ENCODE results near the gene TMEM174. TPM values are rescaled to one million over a fixed set of nuclear protein-coding genes. Genes with fewer than 3 reads are reported as not detected.
"Not testable (repeated sequence)": the region's sequence is repeated elsewhere in the genome, so short reads cannot be mapped to it uniquely, and the experiment has no call there.

The TMEM174 gene
- total RNA-seq, 1 donor from 2014 or later: not detected

- intact Hi-C loops (cut with micrococcal nuclease): no loop called here
Measured at GRCh38 chr5:73193592-73193991, 20.6 kb downstream of the TMEM174 start.

GRCh38 chr5:73196201-73196600 lies 23.2 kb downstream of the TMEM174 start:
- intact Hi-C loops (cut with micrococcal nuclease): no loop called here

- intact Hi-C loops (cut with micrococcal nuclease): no loop called here
Measured at GRCh38 chr5:73197637-73198257, 24.8 kb downstream of the TMEM174 start.

GRCh38 chr5:73198833-73199592 lies 26.0 kb downstream of the TMEM174 start:
- intact Hi-C loops (cut with micrococcal nuclease): no loop called here

GRCh38 chr5:73199671-73200070 lies 26.7 kb downstream of the TMEM174 start:
- intact Hi-C loops (cut with micrococcal nuclease): no loop called here

- intact Hi-C loops (cut with micrococcal nuclease): loop anchor here (1.0 to 2.0 kb wide), 2 partner anchors 119 to 247 kb away; no protein-coding TSS in a partner anchor
Measured at GRCh38 chr5:73201547-73202513, 28.8 kb downstream of the TMEM174 start.

GRCh38 chr5:73204332-73204731 lies 31.3 kb downstream of the TMEM174 start:
- intact Hi-C loops (cut with micrococcal nuclease): no loop called here

GRCh38 chr5:73204733-73205132 lies 31.7 kb downstream of the TMEM174 start:
- intact Hi-C loops (cut with micrococcal nuclease): no loop called here

GRCh38 chr5:73205305-73205704 lies 32.3 kb downstream of the TMEM174 start:
- intact Hi-C loops (cut with micrococcal nuclease): no loop called here

- intact Hi-C loops (cut with micrococcal nuclease): not testable (repeated sequence)
Measured at GRCh38 chr5:73207239-73207638, 34.2 kb downstream of the TMEM174 start.

- intact Hi-C loops (cut with micrococcal nuclease): not testable (repeated sequence)
Measured at GRCh38 chr5:73209075-73209474, 36.1 kb downstream of the TMEM174 start.

GRCh38 chr5:73212693-73213092 lies 39.7 kb downstream of the TMEM174 start:
- intact Hi-C loops (cut with micrococcal nuclease): not testable (repeated sequence)

- intact Hi-C loops (cut with micrococcal nuclease): no loop called here
Measured at GRCh38 chr5:73213566-73213998, 40.6 kb downstream of the TMEM174 start.

- intact Hi-C loops (cut with micrococcal nuclease): no loop called here
Measured at GRCh38 chr5:73214306-73214705, 41.3 kb downstream of the TMEM174 start.

GRCh38 chr5:73214996-73215395 lies 42.0 kb downstream of the TMEM174 start:
- intact Hi-C loops (cut with micrococcal nuclease): loop anchor here (5.0 kb wide), 1 partner anchor 82 kb away; no protein-coding TSS in a partner anchor

GRCh38 chr5:73215531-73215890 lies 42.5 kb downstream of the TMEM174 start:
- intact Hi-C loops (cut with micrococcal nuclease): loop anchor here (5.0 kb wide), 1 partner anchor 82 kb away; no protein-coding TSS in a partner anchor

GRCh38 chr5:73215891-73216610 lies 43.1 kb downstream of the TMEM174 start:
- intact Hi-C loops (cut with micrococcal nuclease): loop anchor here (1.0 to 5.0 kb wide), 2 partner anchors 81 to 235 kb away; no protein-coding TSS in a partner anchor

- intact Hi-C loops (cut with micrococcal nuclease): loop anchor here (5.0 kb wide), 1 partner anchor 79 kb away; no protein-coding TSS in a partner anchor
Measured at GRCh38 chr5:73218552-73219171, 45.7 kb downstream of the TMEM174 start.

GRCh38 chr5:73219336-73219735 lies 46.3 kb downstream of the TMEM174 start:
- intact Hi-C loops (cut with micrococcal nuclease): loop anchor here (5.0 kb wide), 1 partner anchor 78 kb away; no protein-coding TSS in a partner anchor

GRCh38 chr5:73221161-73221560 lies 48.2 kb downstream of the TMEM174 start:
- intact Hi-C loops (cut with micrococcal nuclease): no loop called here

All from T-helper 2 cell treated with Interferon-gamma antibody and Interleukin-4, amounts not matched to agents 100 ng/mL and 5 ng/mL, for 36 hours (primary cell).